AG10803 (cell line): ENCODE results near the gene NCOA6.
A peak's percentile ranks its signal among the peaks of the same experiment; 100 is the strongest.

Experiments
- DNase-seq: peaks from one replicate; pipeline ENCODE4 v3.0.0; 2010; ENCODE audit warnings: low read depth
- H3K4me3 ChIP-seq: 2 replicates; pipeline ENCODE4 v1.5.1; 2011; ENCODE audit warnings: mild to moderate bottlenecking, low read length, control low read depth
- TF ChIP-seq, protein P1 (sequence below): conservative IDR thresholded peaks from 2 replicates; pipeline ENCODE4 v1.5.1; 2011; ENCODE audit warnings: mild to moderate bottlenecking, low read length, control low read depth, inconsistent platforms

Gene NCOA6

DNA sequence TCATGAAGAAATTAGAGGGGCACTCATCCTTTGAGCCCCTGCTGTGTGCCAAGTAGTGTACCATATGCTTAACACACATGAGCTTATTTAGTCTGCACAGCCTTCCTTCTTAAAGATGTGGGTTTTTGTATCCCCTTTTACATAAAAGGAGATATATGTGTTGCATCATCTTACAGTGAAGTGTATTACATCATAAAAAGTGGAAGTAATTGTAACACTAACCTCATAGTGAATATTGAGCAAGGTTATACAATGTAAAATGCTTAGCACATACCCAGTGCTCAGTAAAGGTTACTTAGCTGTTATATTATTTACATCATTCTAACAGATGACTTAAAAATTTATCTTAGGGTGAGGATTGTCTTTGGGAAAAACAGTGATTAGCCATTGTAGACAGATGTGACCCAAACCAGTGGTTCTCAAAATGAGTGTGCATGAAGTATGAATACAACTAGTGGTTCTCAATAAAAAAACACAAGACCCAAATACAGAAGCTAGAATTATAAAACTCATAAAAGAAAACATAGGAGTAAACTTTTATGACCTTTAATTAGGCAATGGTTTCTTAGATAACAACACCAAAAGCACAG, 144.8 kb downstream of the NCOA6 start:
- no peak overlapping the region for H3K4me3 ChIP-seq
- DNase-seq, result peak; percentile 8
- TF ChIP-seq, protein P1, sequence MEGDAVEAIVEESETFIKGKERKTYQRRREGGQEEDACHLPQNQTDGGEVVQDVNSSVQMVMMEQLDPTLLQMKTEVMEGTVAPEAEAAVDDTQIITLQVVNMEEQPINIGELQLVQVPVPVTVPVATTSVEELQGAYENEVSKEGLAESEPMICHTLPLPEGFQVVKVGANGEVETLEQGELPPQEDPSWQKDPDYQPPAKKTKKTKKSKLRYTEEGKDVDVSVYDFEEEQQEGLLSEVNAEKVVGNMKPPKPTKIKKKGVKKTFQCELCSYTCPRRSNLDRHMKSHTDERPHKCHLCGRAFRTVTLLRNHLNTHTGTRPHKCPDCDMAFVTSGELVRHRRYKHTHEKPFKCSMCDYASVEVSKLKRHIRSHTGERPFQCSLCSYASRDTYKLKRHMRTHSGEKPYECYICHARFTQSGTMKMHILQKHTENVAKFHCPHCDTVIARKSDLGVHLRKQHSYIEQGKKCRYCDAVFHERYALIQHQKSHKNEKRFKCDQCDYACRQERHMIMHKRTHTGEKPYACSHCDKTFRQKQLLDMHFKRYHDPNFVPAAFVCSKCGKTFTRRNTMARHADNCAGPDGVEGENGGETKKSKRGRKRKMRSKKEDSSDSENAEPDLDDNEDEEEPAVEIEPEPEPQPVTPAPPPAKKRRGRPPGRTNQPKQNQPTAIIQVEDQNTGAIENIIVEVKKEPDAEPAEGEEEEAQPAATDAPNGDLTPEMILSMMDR, result no peak

DNA sequence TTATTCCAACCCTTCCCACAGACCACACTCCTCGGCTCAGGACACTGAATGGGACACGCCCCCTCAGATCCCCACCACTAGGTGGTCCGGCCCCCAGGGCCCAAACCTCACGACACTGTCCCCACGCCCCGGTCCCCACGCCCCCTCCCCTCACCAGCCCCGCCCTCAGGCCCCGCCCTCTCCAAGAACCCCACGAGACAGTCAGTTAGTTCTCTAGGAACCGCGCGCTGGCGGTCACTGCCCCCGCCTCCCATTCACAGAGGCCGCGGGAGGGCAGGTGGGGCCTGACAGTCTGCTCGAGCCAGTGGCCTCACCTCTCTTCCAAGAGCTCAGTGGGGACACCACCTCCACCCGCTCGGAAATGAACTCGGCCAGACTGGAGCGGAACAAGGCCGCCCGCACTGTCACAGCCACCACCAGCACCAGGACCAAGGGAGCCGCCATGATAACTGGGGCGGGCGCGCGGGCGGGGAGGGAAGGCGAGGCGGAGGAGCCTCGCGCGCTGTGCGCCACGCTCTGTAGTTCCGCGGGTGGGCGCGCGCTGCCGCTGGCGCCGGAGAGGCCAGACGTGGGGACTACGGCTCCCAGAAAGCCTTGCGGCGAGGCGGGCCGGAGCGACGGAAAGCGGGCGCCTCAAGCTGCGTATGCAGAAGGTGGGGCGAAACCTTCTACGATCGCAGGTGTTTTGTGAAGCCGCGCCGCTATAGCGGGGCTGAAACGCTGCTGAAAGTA, 148.6 kb downstream of the NCOA6 start, which contains the start of gene PIGU:
TSS of gene PIGU (minus strand) at position 451 of the 732 bp plus-strand sequence. CDS start at position 444, 7 bp downstream.
- TF ChIP-seq, protein P1, result no peak; the same call in 1 of the 2 replicates
- DNase-seq, result peak; percentile 90
- peak within 1 kb of the TSS; percentile 86 for H3K4me3 ChIP-seq

DNA sequence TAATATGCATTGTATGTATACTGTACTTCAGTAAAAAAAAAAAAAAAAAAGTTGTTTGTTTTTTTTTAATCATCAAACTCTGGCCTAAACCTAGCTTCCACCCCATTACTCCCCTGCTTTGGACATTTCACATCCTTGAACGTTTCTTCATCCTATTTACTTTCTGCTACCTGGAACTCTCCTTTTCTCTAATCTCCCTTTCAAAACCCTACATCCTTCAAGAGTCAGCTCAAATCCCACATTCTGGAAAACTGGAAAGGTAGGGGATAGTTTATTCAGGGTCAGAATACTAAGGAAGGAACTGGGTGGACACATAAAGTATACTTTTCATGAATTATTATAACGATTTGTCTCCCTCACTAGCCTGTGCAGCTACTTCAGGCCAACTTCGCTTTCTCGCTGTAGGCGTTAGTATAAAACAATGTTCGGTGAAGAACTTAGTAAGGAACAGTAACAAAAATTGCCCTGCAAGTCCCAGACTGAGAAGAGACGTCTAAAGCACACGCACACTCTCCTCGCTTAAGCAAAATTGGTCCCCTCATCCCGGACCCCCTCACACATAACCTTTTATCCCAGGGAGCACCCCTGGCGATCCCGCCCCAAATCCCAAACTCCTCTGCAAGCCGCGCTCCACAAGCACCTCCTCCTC, 149.3 kb downstream of the NCOA6 start:
- peak overlapping the region; percentile 86 for H3K4me3 ChIP-seq
- TF ChIP-seq, protein P1, result no peak

DNA sequence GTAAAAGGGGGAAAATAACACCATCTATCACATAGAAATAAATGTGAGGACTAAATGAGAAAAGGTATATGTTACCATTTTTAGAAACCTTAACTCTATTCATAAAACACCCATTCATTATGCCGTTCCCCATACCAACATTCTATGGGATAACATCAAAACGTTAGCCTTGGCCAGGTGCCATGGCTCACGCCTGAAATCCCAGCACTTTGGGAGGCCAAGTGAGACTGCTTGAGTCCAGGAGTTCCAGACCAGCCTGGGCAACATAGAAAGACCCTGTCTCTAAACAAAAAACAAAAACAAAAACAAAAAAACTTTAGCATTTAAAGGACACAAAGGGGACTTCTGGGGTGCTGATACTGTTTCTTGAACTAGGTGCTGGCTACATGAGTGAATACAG, 149.9 kb downstream of the NCOA6 start:
- TF ChIP-seq, protein P1, result no peak
- DNase-seq, result no peak
- no peak overlapping the region for H3K4me3 ChIP-seq

More for the DNA sequence above, 149.3 kb downstream of the NCOA6 start:
- no peak for DNase-seq

DNA sequence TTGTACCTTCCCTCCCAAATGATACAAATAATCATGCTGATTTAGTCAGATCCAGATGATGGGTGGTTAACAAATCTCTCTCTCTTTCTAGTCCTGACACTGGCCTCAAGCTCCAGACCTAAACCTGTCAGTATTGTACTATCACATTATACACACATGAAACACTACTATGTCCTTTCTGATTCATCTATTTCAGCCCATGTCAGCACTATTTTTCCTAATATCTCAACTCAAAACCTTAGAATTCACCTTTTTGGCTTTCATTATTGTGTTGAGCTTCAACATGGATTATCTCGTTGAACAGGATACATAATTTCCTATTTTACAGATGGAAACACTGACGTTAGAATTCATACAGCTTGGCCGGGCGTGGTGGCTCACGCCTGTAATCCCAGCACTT, 152.0 kb downstream of the NCOA6 start:
- no peak for DNase-seq
- TF ChIP-seq, protein P1, result no peak
- no peak overlapping the region for H3K4me3 ChIP-seq

DNA sequence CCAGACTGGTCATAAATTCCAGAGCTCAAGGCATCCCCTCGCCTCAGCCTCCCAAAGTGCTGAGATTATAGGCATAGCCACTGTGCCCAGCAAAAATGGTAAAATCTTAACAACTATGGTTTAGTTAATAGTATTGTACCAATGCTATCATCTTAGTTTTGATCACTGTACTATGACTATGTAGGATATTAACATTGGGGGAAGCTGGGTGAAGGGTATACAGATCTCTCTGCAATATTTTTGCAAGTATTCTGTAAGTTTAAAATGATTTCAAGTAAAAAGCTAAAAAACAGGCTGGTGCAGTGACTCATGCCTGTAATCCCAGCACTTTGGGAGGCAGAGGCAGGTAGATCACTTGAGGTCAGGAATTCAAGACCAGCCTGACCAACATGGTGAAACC, 156.4 kb downstream of the NCOA6 start:
- DNase-seq, result no peak
- H3K4me3 ChIP-seq, result no peak overlapping the region
- TF ChIP-seq, protein P1, result no peak
